Endothelial cell of umbilical vein (primary cell): ENCODE data around the gene MECR.

ENCODE experiments used
- CTCF ChIP-seq, 2 donors: IDR thresholded peaks; 1 replicate in 1 of 2; 2 replicates in 1 of 2; pipeline ENCODE4 v1.5.1; 2011; ENCODE audit warnings: low read length in 2 of 2, mild to moderate bottlenecking in 2 of 2, moderate library complexity in 2 of 2, control low read depth in 1 of 2, inconsistent platforms in 1 of 2, low read depth in 1 of 2; ENCODE audit not compliant: insufficient read depth in 1 of 2; ENCODE audit errors: extremely low read depth in 1 of 2
- GATA2 ChIP-seq: IDR thresholded peaks from 2 replicates; pipeline ENCODE4 v1.7.0; 2011; ENCODE audit warnings: low read depth, mild to moderate bottlenecking, moderate library complexity, mixed read lengths, low read length; ENCODE audit not compliant: insufficient read length, insufficient read depth
- MYC ChIP-seq: IDR thresholded peaks from one replicate; pipeline ENCODE4 v1.6.1; 2011; ENCODE audit warnings: mild to moderate bottlenecking, low read depth, low read length
- POLR2A ChIP-seq: IDR thresholded peaks from 2 replicates; pipeline ENCODE4 v1.6.1; 2012; ENCODE audit warnings: low read depth, mild to moderate bottlenecking, control low read depth, low read length
- POLR2AphosphoS5 ChIP-seq: IDR thresholded peaks from 2 replicates; pipeline ENCODE4 v1.6.1; 2012; ENCODE audit warnings: low read depth, mild to moderate bottlenecking, control low read depth, low read length, moderate library complexity; ENCODE audit not compliant: insufficient read depth
- TF ChIP-seq, protein P1 (sequence below): IDR thresholded peaks from 2 replicates; pipeline ENCODE4 v1.6.1; 2011; ENCODE audit not compliant: insufficient read depth, insufficient read length

DNA sequence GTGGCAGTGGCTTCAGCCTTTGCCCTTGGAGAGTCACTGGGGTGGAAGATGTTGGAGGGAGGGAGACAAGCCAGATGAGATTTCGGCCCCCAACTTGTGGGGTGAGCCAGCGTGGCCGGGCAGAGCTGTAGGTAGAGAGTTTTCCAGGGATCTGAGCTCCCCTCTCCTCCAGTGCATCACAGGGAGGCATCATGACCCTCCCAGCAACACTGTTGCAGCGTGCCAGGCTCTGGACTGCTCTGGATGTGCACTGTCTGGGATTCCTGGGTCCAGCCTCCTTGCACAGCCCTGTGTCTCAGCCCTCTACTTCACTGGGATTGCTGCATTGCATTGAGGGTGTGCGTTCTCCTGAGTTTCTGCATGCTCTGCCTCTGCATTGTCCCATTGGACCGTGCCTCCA is 14.5 kb upstream of the MECR start:
- TF ChIP-seq, protein P1, sequence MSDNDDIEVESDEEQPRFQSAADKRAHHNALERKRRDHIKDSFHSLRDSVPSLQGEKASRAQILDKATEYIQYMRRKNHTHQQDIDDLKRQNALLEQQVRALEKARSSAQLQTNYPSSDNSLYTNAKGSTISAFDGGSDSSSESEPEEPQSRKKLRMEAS, result no peak
- TF ChIP-seq POLR2AphosphoS5, result no peak
- TF ChIP-seq MYC, result no peak
- TF ChIP-seq CTCF (IDR thresholded peaks at IDR 0.05; ENCODE audit: extremely low read depth in 1 of 2, insufficient read depth in 1 of 2, low read depth in 1 of 2, low read length in 2 of 2), result no peak
- TF ChIP-seq POLR2A, result no peak
- no peak for TF ChIP-seq GATA2
